ENCODE measurements around the gene INTS1.

Gene INTS1, protein sequence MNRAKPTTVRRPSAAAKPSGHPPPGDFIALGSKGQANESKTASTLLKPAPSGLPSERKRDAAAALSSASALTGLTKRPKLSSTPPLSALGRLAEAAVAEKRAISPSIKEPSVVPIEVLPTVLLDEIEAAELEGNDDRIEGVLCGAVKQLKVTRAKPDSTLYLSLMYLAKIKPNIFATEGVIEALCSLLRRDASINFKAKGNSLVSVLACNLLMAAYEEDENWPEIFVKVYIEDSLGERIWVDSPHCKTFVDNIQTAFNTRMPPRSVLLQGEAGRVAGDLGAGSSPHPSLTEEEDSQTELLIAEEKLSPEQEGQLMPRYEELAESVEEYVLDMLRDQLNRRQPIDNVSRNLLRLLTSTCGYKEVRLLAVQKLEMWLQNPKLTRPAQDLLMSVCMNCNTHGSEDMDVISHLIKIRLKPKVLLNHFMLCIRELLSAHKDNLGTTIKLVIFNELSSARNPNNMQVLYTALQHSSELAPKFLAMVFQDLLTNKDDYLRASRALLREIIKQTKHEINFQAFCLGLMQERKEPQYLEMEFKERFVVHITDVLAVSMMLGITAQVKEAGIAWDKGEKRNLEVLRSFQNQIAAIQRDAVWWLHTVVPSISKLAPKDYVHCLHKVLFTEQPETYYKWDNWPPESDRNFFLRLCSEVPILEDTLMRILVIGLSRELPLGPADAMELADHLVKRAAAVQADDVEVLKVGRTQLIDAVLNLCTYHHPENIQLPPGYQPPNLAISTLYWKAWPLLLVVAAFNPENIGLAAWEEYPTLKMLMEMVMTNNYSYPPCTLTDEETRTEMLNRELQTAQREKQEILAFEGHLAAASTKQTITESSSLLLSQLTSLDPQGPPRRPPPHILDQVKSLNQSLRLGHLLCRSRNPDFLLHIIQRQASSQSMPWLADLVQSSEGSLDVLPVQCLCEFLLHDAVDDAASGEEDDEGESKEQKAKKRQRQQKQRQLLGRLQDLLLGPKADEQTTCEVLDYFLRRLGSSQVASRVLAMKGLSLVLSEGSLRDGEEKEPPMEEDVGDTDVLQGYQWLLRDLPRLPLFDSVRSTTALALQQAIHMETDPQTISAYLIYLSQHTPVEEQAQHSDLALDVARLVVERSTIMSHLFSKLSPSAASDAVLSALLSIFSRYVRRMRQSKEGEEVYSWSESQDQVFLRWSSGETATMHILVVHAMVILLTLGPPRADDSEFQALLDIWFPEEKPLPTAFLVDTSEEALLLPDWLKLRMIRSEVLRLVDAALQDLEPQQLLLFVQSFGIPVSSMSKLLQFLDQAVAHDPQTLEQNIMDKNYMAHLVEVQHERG (N-terminal part only)

DNA sequence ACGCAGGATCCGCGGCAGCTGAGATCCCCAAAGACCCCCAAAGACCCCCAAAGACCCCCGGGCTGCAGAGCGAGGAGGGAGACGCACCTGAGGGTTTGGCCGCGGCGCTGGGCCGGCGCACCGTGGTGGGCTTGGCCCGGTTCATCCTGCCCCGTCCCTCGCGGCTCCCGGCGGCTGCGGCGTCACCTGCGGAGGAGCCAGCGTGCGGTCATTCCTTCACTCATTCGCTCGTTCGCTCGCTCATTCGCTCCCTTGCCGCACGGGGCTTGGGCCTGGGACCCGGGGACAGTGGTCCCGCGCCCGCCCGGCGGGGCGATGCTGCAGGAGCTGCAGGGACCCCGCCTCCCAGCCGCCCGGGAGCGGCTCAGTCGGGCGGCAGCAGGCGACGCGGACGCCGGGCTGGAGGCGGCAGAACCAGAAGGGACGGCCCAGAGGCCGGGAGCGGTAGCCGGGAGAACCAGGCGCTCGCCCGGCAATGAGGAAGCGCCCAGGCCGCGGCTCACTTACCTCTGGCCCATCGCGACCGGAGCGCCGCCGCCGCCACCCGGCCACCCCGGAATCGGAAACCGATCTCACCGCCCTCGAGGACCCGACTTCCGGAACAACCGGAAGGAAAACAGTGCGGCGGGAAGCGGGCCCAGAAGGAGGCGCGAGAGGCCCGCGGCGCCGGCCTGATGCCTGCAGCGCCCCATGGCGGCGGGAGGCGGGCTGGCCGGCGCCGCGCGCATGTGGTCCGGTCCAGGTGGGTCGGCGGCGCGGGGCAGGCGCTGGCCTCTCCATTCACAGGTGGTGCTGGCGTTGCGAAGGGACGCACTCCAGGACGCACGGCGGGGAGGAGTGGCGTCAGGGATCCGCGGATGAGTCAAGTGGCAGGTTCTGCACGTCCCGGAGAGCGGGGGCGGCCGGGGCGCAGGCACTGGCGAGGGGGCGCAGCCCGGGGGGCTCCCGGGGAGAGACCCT is at the start of gene INTS1:
Gene INTS1, minus strand, starts transcription at position 574 of the 960 bp plus-strand sequence. Its CDS starts 429 bp downstream, at position 145.
- DNase-seq, result peak; percentile 97

DNA sequence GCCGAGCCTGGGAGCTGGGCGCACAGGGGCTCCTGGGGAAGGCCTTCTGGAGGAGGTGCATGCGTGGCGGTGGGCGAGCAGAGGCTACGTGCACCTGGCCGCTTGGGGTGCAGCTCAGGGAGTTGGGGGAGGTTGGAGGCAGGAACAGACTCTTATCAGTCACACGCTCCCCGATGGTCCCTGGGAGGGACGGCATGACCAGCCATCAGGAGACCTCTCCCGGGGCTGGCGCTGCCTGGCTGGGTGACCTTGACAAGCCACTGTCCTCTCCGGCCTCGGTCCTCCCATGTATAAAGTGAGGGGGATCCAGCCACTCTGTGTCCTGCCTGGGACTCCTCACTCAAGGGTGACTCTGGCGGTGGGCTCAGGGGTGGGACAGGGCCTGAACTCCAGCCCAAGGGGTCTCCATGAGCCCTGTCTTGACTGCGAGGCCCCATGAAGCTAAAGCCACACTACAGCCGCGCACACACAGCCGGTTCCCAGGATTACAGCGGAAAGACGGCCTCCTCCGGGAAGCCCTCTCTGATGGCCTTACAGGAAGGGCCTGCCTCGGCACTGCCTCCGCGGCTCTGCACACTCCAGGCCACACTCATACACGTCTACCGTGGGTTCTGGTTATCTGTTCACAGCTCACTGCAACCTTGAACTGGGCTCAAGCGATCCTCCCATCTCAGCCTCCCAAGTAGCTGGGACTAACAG is 49.5 kb upstream of the INTS1 start:
- DNase-seq, result no peak

- no peak for DNase-seq
Observed at GRCh38 chr7:1552200-1552599, 48.0 kb upstream of the INTS1 start.

DNA sequence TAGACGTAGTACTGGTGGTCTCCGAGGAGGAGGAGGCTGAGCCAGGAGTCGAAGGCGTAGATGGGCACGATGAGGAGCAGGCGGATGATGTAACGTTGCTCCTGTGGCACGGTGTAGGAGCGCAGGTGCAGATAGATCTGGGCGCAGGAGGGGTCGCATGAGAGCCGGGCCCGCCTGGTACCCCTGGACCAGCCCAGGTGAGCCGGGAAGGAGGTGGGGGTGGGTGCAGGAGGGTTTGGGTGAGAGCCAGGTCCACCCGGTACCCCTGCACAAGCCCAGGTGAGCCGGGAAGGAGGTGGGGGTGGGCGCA is 46.6 kb upstream of the INTS1 start:
- DNase-seq, result no peak

DNA sequence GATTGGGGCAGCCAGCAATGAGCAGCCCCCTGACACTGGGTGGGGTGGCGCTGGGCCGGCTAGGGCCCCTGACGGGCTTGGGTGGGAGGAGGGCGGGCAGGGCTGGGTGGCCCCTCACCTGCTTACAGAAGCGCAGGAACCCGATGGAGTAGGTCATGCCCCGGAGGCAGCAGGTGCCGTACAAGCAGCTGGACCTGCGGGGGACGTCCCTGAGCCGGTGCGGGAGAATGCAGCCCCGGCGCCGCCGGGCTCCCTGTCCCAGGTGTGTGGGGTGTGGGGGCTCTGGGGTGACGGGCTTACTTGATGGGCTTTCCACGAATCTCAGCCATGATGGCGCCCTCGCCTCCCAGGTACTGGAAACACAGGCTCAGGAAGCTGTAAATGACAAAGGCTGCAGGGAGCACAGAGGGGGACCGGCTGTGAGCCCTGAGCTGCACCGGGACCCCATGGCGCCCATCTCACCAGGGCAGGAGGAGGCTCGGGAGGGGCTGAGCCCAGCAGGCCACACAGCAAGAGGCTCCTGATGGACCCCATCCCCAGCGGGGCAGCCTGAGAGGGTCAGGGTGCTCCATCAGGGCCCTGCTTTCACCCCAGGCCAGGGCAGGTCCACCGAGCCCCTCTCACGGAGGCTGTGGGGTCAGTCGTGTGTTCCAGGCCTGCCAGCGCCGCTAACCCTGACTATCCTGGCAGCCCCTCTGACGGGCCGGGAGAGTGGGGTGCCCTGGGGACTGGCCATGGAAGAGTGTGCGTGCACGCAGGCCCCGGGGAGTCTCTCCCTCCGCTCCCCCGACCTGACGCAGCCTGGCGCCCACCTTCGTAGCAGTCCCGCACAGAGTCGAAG is 46.0 kb upstream of the INTS1 start:
- DNase-seq, result no peak

DNA sequence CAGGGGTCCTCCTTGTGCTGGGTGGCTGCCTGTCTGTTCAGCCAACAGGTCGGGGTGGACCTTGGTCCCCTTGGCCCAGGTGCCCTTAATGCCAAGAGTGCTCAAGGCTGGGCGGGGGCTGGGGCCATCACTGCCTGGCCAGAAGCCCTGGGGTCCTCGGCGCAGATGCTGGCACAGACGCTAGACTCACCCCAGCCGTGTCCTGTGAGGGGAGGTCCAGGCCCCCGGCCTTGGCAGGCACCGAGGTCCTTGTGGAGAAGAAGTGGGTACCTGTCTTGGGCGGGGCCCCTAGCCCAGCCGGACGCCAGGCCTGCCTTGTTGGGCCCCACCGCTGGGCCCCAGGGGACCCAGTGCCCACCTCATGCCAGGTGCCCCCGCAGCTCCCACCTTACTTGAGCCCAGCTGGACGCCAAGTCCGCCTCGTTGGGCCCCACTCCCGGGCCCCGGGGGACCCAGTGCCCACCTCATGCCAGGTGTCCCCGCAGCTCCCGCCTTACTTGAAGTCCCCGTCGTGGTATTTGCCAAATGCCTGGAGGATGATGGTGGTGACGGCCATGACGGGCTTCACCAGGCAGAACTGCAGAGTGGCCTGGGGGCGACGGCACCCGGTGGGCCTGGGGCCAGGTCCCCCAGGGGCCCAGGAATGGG is 45.3 kb upstream of the INTS1 start:
- no peak for DNase-seq

GRCh38 chr7:1548944-1549343 is 44.8 kb upstream of the INTS1 start:
- no peak for DNase-seq

DNA sequence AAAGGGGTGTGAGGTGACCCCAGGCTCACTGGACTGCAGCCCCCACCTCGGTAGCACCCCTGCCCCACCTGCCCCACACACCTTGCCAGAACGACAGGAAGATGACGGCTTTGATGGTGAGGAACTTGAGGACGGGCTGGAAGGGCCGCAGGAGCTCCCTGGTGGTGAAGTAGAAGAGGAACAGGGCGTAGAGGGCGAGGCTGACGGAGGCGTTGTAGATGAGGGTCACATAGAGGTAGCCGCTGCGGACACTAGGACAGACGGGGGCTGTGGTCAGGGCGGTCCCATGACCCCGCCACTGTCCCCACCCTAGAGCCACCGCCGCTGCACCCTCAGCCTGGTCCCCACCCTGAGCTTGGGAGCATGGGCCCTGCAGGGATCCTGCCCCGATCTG is 44.2 kb upstream of the INTS1 start:
- no peak for DNase-seq

DNA sequence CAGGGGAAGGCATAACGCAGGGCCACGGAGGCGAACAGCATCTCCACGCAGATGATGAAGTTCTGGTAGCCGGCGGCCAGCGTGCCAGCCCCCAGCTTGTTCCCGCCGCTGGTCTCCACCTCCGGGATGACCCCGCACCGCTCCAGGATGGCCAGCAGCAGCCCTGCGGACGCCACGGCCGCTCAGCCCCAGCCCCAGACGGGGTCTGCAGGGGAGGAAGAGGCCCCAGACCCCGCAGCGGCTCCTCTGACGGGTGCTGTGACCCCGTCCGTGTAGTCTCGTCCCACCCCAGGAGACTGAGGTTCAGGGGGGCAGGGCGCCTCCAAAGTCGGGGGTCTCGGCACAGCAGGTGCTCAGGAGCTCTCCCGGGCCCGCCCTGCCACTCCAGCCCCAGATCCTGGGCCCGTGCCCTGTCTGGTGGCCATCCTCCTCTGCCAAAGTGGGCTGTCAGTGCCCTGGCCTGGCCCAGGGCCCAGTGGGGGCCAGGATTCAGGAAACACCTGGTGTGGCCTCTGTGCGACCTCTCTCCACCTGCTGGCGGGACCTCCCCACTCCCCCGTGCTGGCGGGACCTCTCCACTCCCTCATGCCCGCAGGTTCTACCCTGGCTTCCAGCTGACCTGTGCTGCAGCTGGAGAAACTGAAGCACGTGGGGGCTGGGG is 43.7 kb upstream of the INTS1 start:
- no peak for DNase-seq

GRCh38 chr7:1546909-1547776 is 43.0 kb upstream of the INTS1 start:
- DNase-seq, result no peak

GRCh38 chr7:1546274-1546908 is 42.2 kb upstream of the INTS1 start:
- DNase-seq, result no peak

GRCh38 chr7:1545417-1546246 is 41.4 kb upstream of the INTS1 start:
- no peak for DNase-seq

- no peak for DNase-seq
Observed at GRCh38 chr7:1544896-1545416, 40.8 kb upstream of the INTS1 start.

- no peak for DNase-seq
Observed at GRCh38 chr7:1544178-1544895, 40.1 kb upstream of the INTS1 start.

DNA sequence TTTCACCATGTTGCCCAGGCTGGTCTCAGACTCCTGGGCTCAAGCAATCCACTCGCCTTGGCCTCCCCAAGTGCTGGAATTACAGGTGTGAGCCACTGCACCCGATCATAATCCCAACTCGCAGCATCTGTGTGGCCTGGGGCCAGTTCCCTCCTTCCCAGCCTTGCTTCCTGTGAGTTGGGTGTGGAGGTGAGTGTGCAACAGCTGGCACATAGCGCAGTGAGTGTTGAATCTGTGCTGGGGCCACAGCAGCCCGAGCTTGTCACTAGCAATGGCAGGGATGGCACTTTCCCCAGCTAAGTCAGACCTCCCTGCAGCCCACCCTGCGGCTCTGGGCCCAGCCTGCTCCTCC is 39.6 kb upstream of the INTS1 start:
- no peak for DNase-seq

Data from SHP77 (cell line).